Measurements from ENCODE around the gene IWS1. TPM values are rescaled to one million over a fixed set of nuclear protein-coding genes. Genes with fewer than 3 reads are reported as not detected.

The IWS1 gene
- total and polyA plus RNA-seq, 12 donors: 17.8 to 51.9 (median 24.9) TPM

DNA sequence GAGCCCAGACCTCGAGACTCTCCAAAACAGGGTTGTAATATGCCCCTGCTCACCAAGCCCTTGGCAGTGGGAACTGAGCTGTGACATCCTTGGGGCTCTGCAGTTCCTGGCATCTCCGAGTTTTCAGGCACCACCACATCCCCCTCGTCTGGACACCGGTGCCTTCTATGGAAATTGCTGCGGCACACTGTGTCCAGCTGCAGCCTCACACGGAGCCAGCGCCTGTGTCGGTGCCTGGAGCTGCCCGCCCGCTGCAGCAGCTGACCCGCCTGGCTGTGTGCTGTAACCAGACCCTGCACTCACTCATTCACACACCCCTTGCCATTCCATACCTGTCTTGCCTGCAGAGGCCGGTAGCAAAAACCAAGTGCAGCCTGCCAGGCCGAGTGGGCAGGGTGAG, 11.8 kb downstream of the IWS1 start:
- WGBS, 4 donors: 84 to 92% (median 90%) methylated on average over 3 to 13 of the region's 13 CpGs
- peaks cover 0 to 10% of the 10 kb centered on the region in 2 donors for H3K36me3 ChIP-seq (replicated peaks in 1 of 2)
- H3K4me3 ChIP-seq: no peak overlapping the region
- intact Hi-C loops (cut with DNase I): no loop called here
- no peak for TF ChIP-seq POLR2A (IDR thresholded peaks at IDR 0.05)
- TF ChIP-seq, protein P1, sequence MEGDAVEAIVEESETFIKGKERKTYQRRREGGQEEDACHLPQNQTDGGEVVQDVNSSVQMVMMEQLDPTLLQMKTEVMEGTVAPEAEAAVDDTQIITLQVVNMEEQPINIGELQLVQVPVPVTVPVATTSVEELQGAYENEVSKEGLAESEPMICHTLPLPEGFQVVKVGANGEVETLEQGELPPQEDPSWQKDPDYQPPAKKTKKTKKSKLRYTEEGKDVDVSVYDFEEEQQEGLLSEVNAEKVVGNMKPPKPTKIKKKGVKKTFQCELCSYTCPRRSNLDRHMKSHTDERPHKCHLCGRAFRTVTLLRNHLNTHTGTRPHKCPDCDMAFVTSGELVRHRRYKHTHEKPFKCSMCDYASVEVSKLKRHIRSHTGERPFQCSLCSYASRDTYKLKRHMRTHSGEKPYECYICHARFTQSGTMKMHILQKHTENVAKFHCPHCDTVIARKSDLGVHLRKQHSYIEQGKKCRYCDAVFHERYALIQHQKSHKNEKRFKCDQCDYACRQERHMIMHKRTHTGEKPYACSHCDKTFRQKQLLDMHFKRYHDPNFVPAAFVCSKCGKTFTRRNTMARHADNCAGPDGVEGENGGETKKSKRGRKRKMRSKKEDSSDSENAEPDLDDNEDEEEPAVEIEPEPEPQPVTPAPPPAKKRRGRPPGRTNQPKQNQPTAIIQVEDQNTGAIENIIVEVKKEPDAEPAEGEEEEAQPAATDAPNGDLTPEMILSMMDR (IDR thresholded peaks at IDR 0.05): no peak
- no peaks in the 10 kb centered on the region for H3K27me3 ChIP-seq
- DNase-seq: no peak
- H3K27ac ChIP-seq: peak overlapping the region in 1 of 5 donors; percentile 17
- H3K9me3 ChIP-seq (replicated peaks in 1 of 3): no peaks in the 10 kb centered on the region
- H3K4me1 ChIP-seq (replicated peaks in 1 of 2): peaks cover 2 to 35% of the 10 kb centered on the region in 2 donors

DNA sequence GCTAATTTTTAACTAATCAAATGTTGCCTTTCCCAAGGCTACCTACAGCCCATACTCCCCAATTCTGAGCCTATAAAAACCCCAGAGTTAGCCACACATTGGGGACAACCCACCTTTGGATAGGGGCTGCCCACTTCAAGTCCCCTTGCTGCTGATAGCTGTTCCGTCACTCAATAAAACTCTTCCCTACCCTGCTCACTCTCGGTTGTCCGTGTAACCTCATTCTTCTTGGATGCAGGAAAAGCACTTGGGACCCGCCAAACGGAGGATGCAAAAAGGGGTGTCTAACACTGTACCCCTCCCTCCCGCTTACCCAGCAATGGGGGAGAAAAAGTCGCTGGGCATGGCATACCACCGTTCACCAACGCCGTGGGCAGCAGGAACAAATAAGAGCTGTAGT, 12.2 kb downstream of the IWS1 start:
- H3K27ac ChIP-seq: peak overlapping the region in 1 of 5 donors; percentile 17

DNA sequence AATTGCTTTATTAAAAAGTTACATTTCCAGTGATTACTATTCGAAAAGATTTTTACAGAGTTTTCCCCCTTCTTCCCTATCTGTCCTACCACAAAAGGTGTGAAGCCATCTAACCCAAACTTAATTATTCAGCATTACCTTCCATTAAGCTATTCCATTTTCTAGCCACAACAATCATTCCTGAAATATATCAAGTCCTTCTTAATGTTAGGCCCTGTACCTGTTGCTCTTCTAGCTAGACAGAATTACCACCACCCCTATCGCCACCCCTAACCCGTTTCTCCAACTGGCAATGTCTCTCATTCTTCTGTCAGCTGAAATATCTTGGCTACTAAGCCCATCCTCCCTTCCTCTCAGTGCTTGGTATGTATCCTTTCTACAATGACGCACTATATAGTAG, 13.9 kb downstream of the IWS1 start:
- H3K27ac ChIP-seq: no peak overlapping the region

More for the DNA sequence above, 12.2 kb downstream of the IWS1 start:
- WGBS, 4 donors: 74 to 84% (median 77%) methylated on average over 10 of the region's 10 CpGs
- DNase-seq: no peak
- intact Hi-C loops (cut with DNase I): no loop called here
- Histone ChIP-seq H3K4me3 (no peak overlapping the region), H3K4me1 (replicated peaks in 1 of 2) (peaks cover 6 to 38% of the 10 kb centered on the region in 2 donors), H3K9me3 (replicated peaks in 1 of 3) (no peaks in the 10 kb centered on the region), H3K27me3 (no peaks in the 10 kb centered on the region), H3K36me3 (replicated peaks in 1 of 2) (peaks cover 0 to 10% of the 10 kb centered on the region in 2 donors)
- TF ChIP-seq, protein P1 (IDR thresholded peaks at IDR 0.05): no peak
- TF ChIP-seq POLR2A (IDR thresholded peaks at IDR 0.05): no peak

DNA sequence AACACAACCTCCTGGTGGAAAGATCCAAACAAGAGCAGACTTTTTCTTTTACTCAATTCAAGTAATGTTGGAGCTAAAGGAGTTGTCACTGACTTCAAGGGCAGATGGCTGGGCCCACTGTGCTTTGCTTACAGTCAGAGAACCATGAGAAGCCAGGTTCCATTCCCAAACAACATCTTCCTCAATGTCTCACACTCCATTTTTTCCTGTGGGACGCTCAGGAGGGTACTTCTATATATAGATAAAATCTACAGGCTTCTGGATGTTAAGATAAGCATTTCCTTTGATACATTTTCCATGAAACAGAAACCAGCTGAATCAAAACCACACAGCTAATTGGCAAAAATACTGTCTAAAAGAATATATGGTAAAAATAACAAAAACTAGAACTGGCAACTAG, 14.4 kb downstream of the IWS1 start:
- 56 to 69% (median 60%) methylated on average over 1 of the region's 1 CpG for WGBS, 4 donors
- H3K27me3 ChIP-seq: no peaks in the 10 kb centered on the region
- intact Hi-C loops (cut with DNase I): no loop called here
- no peaks in the 10 kb centered on the region for H3K9me3 ChIP-seq (replicated peaks in 1 of 3)
- peaks cover 17 to 49% of the 10 kb centered on the region in 2 donors for H3K4me1 ChIP-seq (replicated peaks in 1 of 2)
- TF ChIP-seq, protein P1 (IDR thresholded peaks at IDR 0.05): no peak
- no peak for TF ChIP-seq POLR2A (IDR thresholded peaks at IDR 0.05)
- H3K4me3 ChIP-seq: no peak overlapping the region
- H3K27ac ChIP-seq: no peak overlapping the region
- no peak for DNase-seq
- peaks cover 0 to 6% of the 10 kb centered on the region in 2 donors for H3K36me3 ChIP-seq (replicated peaks in 1 of 2)

More for the DNA sequence above, 13.9 kb downstream of the IWS1 start:
- DNase-seq: no peak
- H3K4me1 ChIP-seq (replicated peaks in 1 of 2): peaks cover 17 to 50% of the 10 kb centered on the region in 2 donors
- H3K27me3 ChIP-seq: no peaks in the 10 kb centered on the region
- intact Hi-C loops (cut with DNase I): no loop called here
- H3K4me3 ChIP-seq: no peak overlapping the region
- TF ChIP-seq, protein P1 (IDR thresholded peaks at IDR 0.05): no peak
- TF ChIP-seq POLR2A (IDR thresholded peaks at IDR 0.05): no peak
- peaks cover 0 to 10% of the 10 kb centered on the region in 2 donors for H3K36me3 ChIP-seq (replicated peaks in 1 of 2)
- H3K9me3 ChIP-seq (replicated peaks in 1 of 3): no peaks in the 10 kb centered on the region
- 94 to 99% (median 97%) methylated on average over 4 of the region's 4 CpGs for WGBS, 4 donors
